H7 (cell line): ENCODE data around the gene R3HDML. TPM values are rescaled to one million over a fixed set of nuclear protein-coding genes. Genes with fewer than 3 reads are reported as not detected.
A peak's percentile ranks its signal among the peaks of the same experiment; 100 is the strongest.

Experiments
- DNase-seq: peaks from one replicate; pipeline ENCODE4 v3.0.0; 2012
- H3K27me3 ChIP-seq: 2 replicates; pipeline ENCODE4 v1.6.0; 2011; ENCODE audit warnings: mild to moderate bottlenecking, low read length; ENCODE audit not compliant: control insufficient read depth, insufficient read depth
- H3K36me3 ChIP-seq: replicated peaks from 2 replicates; pipeline ENCODE4 v1.5.1; 2011; ENCODE audit warnings: low read length; ENCODE audit not compliant: control insufficient read depth, insufficient read depth
- H3K4me3 ChIP-seq: 2 replicates; pipeline ENCODE4 v1.5.1; 2011; ENCODE audit warnings: low read depth, mild to moderate bottlenecking, control low read depth, low read length, moderate library complexity; ENCODE audit not compliant: insufficient read depth
- total RNA-seq: library from RNA; depleted of rRNA; stranded (reverse); fragments of >200 nt; shearing (Covaris generic); gene quantifications from 2 replicates; pipeline ENCODE4 v1.2.3, GENCODE V29; 2014; rRNA removed

R3HDML gene
- total RNA-seq, 1 experiment from 2014 or later, result not detected

- peak; percentile 25 for DNase-seq
- Histone ChIP-seq H3K27me3 (no peaks in the 10 kb centered on the region), H3K4me3 (no peak overlapping the region), H3K36me3 (no peaks in the 10 kb centered on the region)
Measured at GRCh38 chr20:44394702-44395460, 58.0 kb downstream of the R3HDML start.

- DNase-seq, result peak; percentile 23
Measured at GRCh38 chr20:44395461-44396340, 58.9 kb downstream of the R3HDML start.

GRCh38 chr20:44396369-44397130 is 59.7 kb downstream of the R3HDML start:
- peak; percentile 42 for DNase-seq
- no peak overlapping the region for H3K4me3 ChIP-seq

More at GRCh38 chr20:44395461-44396340, 58.9 kb downstream of the R3HDML start:
- no peak overlapping the region for H3K4me3 ChIP-seq
- no peaks in the 10 kb centered on the region for H3K27me3 ChIP-seq
- no peaks in the 10 kb centered on the region for H3K36me3 ChIP-seq

GRCh38 chr20:44398335-44398734 is 61.5 kb downstream of the R3HDML start:
- Histone ChIP-seq H3K4me3 (no peak overlapping the region), H3K36me3 (no peaks in the 10 kb centered on the region), H3K27me3 (no peaks in the 10 kb centered on the region)
- peak; percentile 4 for DNase-seq

More at GRCh38 chr20:44396369-44397130, 59.7 kb downstream of the R3HDML start:
- Histone ChIP-seq H3K27me3 (no peaks in the 10 kb centered on the region), H3K36me3 (no peaks in the 10 kb centered on the region)

GRCh38 chr20:44399446-44399845 is 62.6 kb downstream of the R3HDML start:
- Histone ChIP-seq H3K4me3 (no peak overlapping the region), H3K36me3 (no peaks in the 10 kb centered on the region), H3K27me3 (no peaks in the 10 kb centered on the region)
- peak; percentile 22 for DNase-seq

GRCh38 chr20:44400671-44400969 is 63.8 kb downstream of the R3HDML start:
- no peak for DNase-seq
- Histone ChIP-seq H3K4me3 (no peak overlapping the region), H3K27me3 (no peaks in the 10 kb centered on the region), H3K36me3 (no peaks in the 10 kb centered on the region)

Other genes with a start within 250 kb of the R3HDML start
- gene JPH2, start 149.9 kb upstream of the R3HDML start, total RNA-seq, result 0.67 and 0.69 TPM in 2 replicates
- gene OSER1, start 126.3 kb upstream of the R3HDML start, total RNA-seq, result 28.5 and 33.0 TPM in 2 replicates
- 6.1 and 6.8 TPM in 2 replicates for gene GDAP1L1, start 89.7 kb upstream of the R3HDML start, total RNA-seq
- 1.2 and 1.6 TPM in 2 replicates for gene FITM2, start 25.8 kb upstream of the R3HDML start, total RNA-seq
- 3.7 and 11.4 TPM in 2 replicates for gene HNF4A, start 18.7 kb downstream of the R3HDML start, total RNA-seq
- gene TTPAL, start 138.8 kb downstream of the R3HDML start, total RNA-seq, result 3.6 TPM in 2 replicates
- 36.7 and 46.4 TPM in 2 replicates for gene SERINC3, start 185.0 kb downstream of the R3HDML start, total RNA-seq
- 40.8 and 76.2 TPM in 2 replicates for gene PKIG, start 245.5 kb downstream of the R3HDML start, total RNA-seq